DMS153 (cell line): ENCODE data around the gene ATXN1L.
"Not testable (repeated sequence)": the region's sequence is repeated elsewhere in the genome, so short reads cannot be mapped to it uniquely, and the experiment has no call there.

Experiments used
- DNase-seq: peaks from one replicate; lab custom pipeline; 2025; lab: John Stamatoyannopoulos, UW

The ATXN1L gene

DNA sequence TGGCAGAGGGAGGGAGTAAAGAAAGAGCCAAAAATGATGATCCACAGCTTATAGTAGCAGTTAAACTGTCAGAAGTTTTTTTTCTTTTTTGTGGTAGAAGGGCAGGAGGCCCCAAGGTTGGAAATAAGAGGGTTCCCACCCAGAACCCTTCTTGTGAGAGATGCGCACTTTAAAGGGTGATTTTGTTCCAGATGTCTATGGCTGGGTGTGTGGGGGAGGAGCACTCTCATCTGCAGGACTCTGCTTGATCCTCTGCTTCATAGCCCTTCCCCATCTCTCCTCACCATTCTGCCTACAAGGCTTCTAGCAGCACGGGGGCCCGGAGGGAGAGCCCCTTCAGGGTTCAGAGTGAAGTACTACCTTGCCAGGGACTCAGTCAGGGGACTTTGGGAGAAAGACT is 6.4 kb downstream of the ATXN1L start:
- no peak for DNase-seq

GRCh38 chr16:71852561-71852960 is 6.8 kb downstream of the ATXN1L start:
- DNase-seq, result no peak

DNA sequence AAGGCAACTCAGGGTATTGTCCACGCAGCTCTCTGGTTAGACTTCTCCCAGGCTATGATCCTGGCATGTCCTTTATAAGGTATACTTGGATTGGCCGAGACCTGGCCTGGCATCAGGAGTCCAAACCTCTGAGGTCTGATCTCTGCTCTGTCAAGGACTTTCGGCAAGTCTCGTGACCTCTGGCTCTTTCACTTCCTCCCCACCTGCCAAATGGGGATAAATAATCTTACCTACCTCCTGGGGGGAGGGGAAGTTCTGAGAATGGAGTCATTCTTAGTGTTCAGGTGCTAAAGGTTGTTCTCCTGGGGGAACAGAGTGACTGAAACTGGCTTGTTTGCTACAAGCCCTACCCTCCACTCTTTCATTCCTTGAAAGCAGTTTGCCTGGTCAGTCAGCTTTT is 7.6 kb downstream of the ATXN1L start:
- no peak for DNase-seq

DNA sequence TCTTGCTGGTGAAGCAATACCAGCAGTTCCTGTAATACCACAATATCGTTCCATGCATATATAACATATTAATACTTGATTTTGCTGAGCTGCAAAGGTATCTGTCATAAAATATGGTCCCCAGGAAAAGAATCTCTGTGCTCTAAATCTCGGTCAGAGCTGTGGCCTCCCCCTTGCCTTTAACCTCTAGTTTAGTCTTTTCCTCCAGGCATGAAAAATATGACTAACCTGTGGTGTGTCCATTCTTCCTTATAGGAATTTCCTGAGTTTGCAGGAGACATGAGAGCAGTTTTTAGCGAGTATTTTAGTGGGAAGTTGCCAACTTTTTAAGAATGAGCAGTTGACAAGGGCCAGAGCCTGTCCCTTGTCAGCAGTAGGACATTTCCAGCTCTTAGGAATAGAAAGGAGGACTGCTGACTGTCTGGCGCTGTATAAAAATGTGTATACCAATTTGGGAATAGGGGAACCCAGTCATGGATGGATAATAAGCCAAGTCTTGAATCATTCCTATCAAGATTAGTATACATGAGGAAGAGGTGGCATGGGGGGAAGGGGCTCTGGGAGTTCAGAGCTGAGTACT is 8.7 kb downstream of the ATXN1L start:
- DNase-seq, result no peak

GRCh38 chr16:71855937-71856662 is 10.3 kb downstream of the ATXN1L start:
- no peak for DNase-seq

DNA sequence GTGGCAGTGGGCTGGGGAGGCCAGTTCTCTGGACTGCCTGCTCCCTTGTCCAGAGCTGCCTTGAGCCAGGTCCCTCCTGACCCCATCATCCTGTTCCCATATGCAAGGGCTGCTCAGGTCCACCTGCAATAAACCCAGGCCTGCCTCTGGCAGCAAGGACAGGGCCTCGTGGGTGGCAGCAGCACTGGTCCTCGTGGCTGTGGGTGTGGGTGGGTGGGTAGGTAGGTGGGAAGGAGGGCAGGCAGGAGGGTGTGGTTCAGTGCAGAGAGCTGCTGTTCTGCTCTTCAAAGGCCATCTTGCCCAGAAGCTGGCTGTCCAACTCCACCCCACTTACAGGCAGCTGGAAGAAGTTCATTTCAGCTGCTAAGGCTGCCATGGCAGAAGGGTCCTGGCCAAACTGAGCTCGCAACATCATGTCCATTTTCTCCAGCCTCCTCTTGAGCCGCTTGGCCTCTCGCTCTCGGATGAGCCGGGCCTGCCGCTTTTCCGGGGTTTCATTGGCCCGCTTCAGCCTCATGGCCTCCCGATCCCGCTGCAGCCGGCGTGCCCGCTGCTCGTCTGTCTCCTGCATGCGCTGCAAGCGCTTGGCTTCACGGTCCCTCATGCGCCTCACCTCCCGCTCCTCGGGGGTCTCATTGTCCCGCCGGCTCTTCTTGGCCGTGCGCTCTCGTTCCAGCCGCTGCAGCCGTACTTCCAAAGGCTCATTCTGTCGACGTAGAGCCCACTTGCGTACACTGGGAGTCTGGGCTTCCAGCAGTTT is 14.2 kb downstream of the ATXN1L start:
- no peak for DNase-seq

- DNase-seq, result no peak
These were observed 18.2 kb downstream of the ATXN1L start for GRCh38 chr16:71863995-71864394.

DNA sequence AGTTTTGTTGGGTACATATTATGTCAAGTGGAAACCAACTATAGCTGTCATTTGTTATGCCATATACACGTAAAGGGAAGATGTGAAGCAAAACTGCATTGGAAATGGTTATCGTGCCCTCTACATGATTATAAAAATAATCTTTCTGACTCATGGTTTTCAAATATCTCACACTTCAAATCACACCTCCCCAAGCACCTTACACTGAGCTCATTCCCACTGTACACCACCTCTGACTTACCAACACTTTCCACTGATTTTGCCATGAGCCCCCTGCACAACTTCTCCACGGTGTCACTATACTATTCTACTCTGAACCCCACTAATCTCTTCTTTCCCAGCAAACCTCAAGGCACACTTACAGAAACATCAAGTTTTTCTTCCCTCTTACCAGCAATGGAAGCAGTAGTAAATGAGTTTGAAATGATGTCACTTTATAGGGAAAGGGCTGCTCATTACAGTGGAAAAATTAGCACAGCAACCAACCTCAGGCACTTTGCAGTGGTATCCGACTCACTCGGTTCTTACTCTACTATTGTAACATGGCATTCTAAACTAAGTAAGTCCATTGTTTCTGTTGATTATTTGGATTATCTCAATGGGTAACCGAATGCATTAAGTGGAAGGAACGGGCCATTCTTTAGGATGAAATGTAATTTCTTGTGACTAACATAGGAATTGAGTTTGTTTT is 19.5 kb downstream of the ATXN1L start:
- DNase-seq, result no peak

- DNase-seq, result not testable (repeated sequence)
These were observed 21.4 kb downstream of the ATXN1L start for GRCh38 chr16:71867175-71867574.

DNA sequence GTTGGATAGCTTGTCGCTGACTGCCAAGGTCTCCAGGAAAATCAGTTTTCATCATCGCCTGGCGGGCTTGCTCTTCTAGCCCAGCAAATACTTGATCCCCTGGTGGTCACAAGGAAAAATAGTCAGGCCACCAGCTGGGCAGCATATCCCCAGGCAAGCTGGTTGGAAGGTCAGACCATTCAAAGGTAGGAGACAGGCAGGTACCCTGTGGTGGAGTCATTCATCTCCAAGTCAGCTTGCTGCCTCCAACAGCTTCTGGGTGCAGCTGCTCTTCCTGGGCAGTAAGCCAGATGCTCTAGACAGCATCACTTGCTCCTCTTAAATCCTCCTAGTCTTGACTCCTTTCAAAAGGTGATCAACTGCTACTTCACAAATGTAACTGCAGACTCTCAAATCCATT is 22.2 kb downstream of the ATXN1L start:
- no peak for DNase-seq

DNA sequence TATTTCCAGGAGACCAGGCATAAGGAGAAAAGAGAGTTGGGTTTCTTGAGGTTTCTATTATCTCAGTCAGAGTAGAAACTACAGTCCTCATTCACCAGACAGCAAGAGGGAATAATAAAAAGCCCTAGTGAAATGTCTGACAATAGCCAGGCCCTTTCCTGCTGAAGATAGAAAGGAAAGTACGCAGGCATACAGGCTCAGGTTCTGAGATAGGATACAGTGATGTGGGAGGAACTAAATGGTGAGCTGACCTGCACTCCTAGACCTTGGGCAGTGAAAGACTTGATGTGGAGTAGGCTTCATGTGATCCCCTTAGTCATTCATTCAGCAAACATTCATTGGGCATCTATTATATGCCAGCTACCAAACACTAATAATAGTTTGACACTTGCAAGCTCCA is 23.3 kb downstream of the ATXN1L start:
- no peak for DNase-seq

DNA sequence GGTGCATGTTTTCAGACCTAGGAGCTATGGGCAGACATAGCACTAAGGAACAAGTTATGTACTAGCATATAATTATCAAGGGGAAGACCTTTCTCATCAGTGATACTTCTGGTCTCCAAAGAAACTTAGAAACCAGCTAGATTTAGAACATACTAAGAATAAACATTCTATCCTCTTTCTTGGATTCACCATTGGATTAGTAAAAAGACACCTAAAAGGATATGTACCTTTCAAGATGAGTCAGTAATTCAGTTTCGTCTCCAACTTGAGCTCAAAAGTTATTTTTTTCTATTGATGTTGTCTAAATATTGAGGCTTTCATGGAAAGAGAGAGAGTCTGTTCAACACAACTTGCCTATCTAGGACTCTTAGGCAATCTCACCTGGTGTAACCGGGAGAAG is 25.0 kb downstream of the ATXN1L start:
- DNase-seq, result no peak

GRCh38 chr16:71873199-71873598 is 27.4 kb downstream of the ATXN1L start:
- DNase-seq, result no peak

- no peak for DNase-seq
These were observed 33.1 kb downstream of the ATXN1L start for GRCh38 chr16:71878911-71879310.

DNA sequence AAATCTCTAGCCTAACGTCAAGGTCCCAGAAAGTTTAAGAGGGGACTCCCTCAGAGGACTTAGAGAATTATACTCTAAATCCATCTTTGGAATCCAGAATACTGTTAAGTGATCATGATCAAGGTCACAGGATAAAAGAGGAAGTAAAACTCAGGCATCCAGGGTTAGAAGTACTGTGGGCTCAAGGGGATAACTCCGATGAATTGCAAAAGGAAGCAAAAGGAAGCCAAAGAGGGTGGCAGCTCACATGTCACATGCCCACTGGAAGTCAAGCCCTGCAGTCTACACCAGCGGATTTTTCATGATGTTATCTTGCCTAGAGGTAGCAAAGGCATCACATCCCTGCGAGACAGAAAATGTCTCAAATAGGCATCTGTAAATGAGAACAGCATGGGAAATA is 34.4 kb downstream of the ATXN1L start:
- DNase-seq, result no peak

DNA sequence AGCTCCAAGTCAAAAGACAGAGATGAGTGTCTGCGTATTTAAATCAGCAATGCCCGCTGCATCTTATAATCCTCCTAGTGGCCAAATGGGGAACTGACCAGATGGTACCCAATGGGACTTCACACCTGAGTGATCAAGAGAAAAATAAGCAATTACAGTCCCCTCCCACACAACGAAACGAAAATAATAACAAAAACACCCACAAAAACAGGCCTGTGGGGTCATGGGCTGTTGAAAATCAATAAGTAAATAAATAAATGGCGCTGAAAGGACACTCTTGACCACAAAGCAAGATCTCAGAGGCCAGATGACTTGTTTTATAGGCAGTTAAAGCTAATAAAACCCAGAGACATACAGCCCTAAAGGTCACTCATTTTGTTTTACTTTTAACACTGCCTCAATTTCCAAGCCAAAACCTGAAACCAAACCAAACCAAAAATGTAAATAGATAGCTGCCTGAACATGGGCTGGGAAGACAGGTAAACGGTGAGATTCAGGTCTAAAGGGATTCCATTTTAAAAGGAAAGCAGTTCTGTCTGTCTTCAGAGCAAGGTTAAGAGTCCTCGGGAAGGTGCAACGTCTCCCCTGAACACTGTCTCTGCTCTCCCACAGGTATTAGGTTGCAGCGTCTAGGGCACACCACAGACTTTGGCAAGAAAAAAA is 36.9 kb downstream of the ATXN1L start:
- peak; percentile 27 for DNase-seq

GRCh38 chr16:71883168-71883848 is 37.5 kb downstream of the ATXN1L start:
- no peak for DNase-seq

DNA sequence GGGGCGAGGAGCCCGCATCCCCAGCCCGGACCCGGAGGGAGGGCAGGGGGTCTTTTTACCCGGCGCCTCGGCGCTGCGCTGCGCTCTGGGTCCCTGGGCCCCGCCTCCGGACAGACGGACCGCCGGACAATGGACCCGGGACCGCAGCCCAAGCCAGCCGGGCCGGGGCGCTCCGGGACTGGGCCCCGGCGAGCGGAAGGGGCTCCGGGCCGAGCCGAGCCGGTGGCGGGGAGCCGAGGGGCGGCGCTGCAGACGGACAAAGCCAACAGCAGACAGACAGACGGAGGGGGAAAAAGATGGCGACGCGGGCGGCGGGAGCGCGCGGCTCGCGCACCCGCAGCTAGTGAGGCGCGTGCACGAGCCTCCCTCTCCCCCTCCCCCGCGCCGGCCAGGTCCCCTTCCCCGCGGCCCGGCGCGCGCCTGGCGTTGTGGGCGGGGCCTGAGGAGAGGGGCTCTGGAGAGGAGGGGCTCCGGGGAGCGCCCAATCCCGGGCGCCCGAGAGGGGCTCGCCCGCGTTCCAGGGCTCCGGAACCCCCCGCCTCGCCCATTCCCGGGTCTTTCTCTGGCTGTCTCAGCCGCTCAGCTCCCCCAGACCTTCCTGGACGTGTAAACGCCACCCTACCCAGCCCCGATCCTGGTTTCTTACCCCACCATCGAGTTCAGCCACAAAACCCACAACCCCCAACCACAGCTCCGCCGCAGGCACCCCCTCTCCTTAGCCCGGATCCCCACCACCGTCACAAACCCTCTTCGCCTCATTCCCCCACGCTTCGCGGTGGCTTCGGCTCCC is 38.3 kb downstream of the ATXN1L start, which contains the start of gene ZNF821:
Gene ZNF821 (minus strand): TSS at position 334 of the 790 bp plus-strand sequence. CDS start 4,236 bp downstream, outside the sequence.
- DNase-seq, result peak; percentile 53

GRCh38 chr16:71885261-71885650 is 39.5 kb downstream of the ATXN1L start:
- no peak for DNase-seq

DNA sequence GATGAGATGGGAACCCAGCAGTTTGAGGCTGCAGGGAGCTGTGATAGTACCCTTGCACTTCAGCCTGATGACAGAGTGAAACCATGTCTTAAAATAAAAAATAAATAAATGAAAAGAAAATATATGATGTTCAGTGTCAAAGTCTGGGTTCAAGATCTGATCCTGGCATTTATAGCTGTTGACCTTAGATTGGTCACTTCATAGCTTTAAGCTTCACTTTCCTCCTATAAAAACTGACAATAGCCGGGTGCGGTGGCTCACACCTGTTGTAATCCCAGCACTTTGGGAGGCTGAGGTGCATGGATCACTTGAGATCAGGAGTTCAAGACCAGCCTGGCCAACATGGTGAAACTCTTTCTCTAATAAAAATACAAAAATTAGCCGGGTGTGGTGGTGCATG is 43.4 kb downstream of the ATXN1L start:
- DNase-seq, result no peak

DNA sequence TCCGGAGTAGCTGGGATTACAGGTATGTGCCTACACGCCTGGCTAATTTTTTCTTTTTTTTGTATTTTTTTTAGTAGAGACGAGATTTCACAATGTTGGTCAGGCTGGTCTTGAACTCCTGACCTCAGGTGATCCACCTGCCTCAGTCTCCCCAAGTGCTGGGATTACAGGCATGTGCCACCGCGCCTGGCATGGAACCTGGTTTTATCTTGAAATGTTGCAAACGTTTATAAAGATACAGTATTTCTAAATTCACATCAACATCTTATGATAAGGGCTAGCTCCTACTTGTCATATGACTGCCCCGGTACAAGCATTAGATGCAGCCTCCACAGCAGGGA is 48.1 kb downstream of the ATXN1L start:
- no peak for DNase-seq
